HEK293T (cell line): Measurements from ENCODE around the gene ZNF324B.

ENCODE experiments used
- ARNT ChIP-seq: fragments of 450-650 bp; IDR thresholded peaks from 2 replicates; pipeline ENCODE4 v1.6.1; 2017; ENCODE audit warnings: mild to moderate bottlenecking
- BHLHE40 ChIP-seq: fragments of 450-650 bp; IDR thresholded peaks from 2 replicates; pipeline ENCODE4 v1.6.1; 2016; ENCODE audit warnings: mild to moderate bottlenecking, moderate library complexity, borderline replicate concordance
- CTBP1 ChIP-seq: fragments of 450-650 bp; IDR thresholded peaks from 2 replicates; pipeline ENCODE4 v1.6.1; 2016; ENCODE audit warnings: borderline replicate concordance
- ELF4 ChIP-seq: fragments of 450-650 bp; IDR thresholded peaks from 2 replicates; pipeline ENCODE4 v1.6.1; 2017; ENCODE audit warnings: antibody characterized with exemption
- FOXA1 ChIP-seq: fragments of 450-650 bp; IDR thresholded peaks from 2 replicates; pipeline ENCODE4 v1.6.1; 2016; ENCODE audit warnings: mild to moderate bottlenecking
- FOXK2 ChIP-seq: fragments of 450-650 bp; IDR thresholded peaks from 2 replicates; pipeline ENCODE4 v1.6.1; 2016; ENCODE audit warnings: mild to moderate bottlenecking
- FOXM1 ChIP-seq: fragments of 450-650 bp; IDR thresholded peaks from 2 replicates; pipeline ENCODE4 v1.6.1; 2017; ENCODE audit warnings: mild to moderate bottlenecking, borderline replicate concordance
- LEF1 ChIP-seq: fragments of 450-650 bp; IDR thresholded peaks from 2 replicates; pipeline ENCODE4 v1.6.1; 2017; ENCODE audit warnings: mild to moderate bottlenecking, borderline replicate concordance
- NFRKB ChIP-seq: fragments of 450-650 bp; IDR thresholded peaks from 2 replicates; pipeline ENCODE4 v1.6.1; 2016; ENCODE audit warnings: mild to moderate bottlenecking, moderate library complexity
- PKNOX1 ChIP-seq: fragments of 450-650 bp; IDR thresholded peaks from 2 replicates; pipeline ENCODE4 v1.6.1; 2016
- SP1 ChIP-seq: fragments of 450-650 bp; IDR thresholded peaks from 2 replicates; pipeline ENCODE4 v1.6.1; 2017
- TARDBP ChIP-seq: fragments of 450-650 bp; IDR thresholded peaks from 2 replicates; pipeline ENCODE4 v1.6.1; 2016

DNA sequence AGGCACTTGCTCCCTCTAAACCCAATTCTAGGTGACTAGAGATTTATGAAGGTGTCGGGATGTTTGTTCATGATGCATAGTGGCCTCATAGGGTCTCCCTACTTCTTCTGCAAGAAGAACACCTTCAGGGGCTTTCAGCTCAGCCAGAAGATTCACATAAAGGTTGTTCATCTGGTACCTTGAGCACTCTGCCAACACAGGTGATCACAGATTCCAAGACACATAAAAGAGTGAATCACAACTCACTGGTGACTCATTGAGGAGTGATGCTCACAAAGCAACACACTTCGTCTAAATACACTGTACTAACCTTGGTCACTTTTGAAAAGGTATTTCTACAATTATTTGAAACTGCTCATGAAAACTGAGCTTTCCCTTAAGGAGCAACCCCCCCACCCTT is 8.6 kb downstream of the ZNF324B start:
- TF ChIP-seq ELF4 (no peak), LEF1 (no peak), BHLHE40 (no peak), FOXM1 (no peak), SP1 (no peak), FOXA1 (no peak), ARNT (no peak), FOXK2 (no peak), TARDBP (no peak), NFRKB (no peak), CTBP1 (no peak), PKNOX1 (no peak)
